Raji (cell line): ENCODE measurements around the gene DAPK1.

Source experiments
- POLR2A ChIP-seq: IDR thresholded peaks from 2 replicates; pipeline ENCODE4 v1.6.1; 2011; ENCODE audit warnings: low read depth, low read length, control low read depth; ENCODE audit not compliant: insufficient read depth

Gene DAPK1

DNA sequence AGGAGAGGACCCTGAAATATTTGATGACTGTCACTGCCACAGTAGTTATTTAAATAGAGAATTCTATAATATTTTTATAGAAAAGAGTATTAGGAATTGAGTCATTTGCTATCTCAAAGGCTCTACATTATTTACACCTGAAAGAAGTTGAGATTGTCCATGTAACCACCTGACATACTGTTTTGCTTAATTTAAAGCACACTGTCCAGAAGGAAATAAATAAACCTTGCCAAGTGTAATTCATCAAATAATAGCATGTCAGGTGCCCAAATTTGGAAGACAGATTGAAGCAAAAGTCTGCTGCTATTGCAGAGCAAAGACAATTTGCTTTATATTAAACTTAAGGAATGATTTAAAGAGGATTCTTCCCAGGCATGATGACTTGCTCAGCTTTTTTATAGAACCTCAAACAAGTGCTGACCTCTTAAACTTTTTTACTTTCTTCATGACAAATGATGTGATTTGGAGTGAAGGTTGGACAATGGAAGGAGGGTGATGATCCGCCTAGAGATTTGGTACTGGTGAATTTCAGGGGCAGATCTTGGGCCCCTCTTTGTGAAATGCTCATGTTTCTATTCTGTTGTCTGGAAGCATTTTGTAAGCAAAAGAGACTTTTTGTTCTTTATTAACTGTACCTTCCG lies 65.0 kb downstream of the DAPK1 start:
- no peak for TF ChIP-seq POLR2A

DNA sequence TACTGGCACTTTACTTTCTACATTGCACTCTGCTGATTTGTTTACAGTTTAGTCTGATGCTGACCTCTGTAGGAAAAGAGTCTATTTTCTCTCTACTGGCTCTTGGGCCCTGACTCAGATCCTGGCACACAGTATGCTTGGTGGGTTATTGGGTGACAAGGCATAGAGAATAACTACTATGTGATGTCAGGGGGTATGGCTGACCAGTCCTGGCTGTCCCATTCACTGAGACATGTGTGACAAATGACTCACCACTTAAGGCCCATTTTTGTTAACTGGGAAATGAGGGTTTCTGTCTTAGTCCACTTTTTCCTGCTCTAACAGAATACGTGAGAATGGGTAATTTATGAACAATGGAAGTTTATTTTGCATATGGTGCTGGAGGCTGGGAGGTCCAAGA lies 66.4 kb downstream of the DAPK1 start:
- TF ChIP-seq POLR2A: no peak

DNA sequence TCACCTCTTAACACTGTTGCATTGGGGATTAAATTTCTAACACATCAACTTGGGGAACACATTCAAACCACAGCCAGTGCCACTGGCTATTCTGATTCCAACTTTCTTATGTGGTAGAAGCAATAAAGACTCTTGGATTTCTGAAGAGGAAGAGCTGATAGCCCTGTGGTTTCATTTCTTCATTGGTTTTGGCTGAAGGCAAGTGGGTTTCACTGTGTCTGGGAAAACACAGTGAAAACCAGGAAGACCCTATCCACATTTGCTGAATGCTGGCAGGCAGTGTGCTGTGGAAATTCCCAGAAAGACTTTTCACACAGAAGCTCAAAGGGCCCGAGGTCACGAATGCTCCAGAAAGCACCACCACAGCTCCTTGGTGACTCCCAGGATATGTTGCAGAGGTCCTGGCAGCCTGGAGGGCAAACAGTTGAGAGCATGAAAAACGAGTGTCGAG lies 67.1 kb downstream of the DAPK1 start:
- TF ChIP-seq POLR2A: no peak

DNA sequence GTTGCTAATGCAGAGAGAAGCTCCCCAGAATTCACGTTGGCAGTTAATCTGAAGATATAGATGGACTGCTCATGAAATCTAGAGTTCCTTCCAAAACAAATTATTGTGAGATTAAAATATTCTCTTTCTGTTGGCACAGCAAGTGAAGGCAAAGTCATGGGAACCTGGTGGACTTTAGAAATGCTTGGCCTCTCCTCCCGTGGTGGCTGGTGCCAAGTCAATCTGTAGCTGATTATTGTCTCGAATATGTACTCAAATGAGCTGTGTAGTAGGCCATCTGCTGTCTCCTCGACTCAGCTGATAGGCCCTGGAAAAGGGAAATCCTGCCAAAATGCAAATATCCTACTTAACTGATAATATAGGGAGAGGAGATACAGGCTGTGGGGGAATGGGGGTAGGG lies 69.3 kb downstream of the DAPK1 start:
- no peak for TF ChIP-seq POLR2A

DNA sequence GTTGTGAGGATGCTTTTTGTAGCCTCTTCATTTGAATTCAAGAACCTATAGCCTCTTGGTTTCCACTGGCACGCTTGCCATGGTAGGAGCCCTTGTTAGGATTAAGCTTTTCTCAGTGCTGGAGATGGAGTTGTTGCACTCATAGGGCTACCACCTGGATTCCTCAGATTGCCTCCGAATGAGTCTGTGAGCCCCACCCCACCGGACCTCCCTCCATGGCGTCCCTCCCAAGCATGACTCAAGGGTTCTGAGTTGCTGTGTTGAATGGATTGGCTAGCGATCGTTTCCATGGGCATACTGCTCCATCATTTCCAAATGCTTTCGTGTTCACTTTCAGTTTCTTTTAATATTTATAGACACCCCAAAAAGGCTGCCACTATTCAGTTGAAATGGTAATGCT lies 69.9 kb downstream of the DAPK1 start:
- TF ChIP-seq POLR2A: no peak

DNA sequence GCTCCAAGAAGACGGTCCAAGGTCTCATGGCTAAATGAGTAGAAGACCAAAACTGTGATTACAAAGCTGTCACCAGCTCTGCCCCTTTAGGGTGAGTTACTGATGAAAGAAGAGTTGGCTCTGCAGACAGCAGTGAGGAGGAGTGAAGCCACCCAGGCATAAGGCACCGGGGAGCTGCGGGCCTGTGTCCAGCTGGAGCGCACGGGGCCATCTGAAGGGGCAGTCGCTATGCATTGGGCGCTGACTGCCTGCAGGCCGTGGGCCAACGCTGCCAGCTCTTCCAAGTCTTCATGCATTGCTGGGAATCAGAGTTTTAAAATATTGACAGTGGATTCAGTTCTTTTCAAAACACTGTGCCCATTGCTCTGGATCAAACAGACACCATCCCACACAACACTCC lies 70.3 kb downstream of the DAPK1 start:
- no peak for TF ChIP-seq POLR2A

DNA sequence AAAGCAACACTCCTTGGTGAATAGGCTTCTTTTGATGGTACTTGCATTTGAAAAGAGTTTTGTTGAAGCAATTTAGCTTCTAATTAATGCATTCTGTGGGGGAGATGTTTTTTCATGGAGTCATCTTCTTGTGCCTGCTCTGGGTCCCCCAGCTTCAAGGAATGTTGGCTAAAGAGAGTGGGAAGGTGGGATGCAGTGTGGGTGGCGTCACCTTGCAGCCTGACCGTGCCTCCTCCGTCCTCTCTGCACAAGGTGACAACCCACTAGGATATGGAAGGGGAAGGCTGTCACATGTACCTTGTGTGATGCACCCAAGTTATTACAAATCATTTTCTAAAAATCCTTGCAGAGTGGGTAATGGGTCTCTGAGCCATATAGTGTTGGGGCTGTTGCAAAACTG lies 70.7 kb downstream of the DAPK1 start:
- TF ChIP-seq POLR2A: no peak

DNA sequence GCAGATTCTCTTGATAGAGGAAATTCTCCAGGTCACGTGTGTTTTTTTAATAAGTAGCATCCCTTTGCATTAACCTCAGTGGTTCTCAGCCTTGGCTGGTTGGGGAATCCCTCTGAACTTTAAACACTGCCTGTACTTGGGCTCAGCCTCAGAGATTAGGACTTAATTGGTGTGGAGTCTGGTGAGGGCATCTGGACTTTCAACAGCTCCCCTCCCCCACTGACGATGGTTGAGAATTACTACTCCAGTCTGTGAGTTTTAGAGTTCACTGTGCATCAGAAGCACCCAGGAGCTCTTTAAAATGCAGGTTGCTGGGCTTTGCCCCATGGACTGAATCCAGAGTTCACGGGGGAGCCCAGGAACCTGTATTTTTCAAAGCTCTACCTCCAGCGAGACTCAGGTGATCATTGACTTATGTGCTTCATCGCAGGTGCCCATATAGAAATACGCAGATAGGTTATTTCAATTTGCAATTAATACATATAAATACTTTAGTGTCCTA lies 71.4 kb downstream of the DAPK1 start:
- no peak for TF ChIP-seq POLR2A

DNA sequence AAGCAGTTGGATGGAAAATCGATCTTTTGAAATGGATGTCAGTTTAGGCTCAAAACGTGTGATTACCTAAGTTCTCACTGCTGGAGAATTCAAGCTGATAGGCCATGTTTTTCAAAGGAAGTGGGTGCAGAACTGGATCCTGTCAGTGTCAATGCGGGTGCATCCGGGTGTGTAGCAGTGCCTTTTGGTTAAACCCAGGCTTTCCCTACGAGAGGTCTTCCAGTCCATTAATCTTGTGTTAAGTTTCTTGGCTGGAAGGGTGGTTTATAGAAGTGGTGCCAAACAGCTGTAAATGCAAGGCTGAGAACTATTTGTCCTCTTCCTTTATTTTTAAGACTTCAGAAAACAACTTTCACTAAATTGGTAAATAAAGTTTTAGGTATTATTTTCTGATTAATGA lies 71.9 kb downstream of the DAPK1 start:
- no peak for TF ChIP-seq POLR2A

DNA sequence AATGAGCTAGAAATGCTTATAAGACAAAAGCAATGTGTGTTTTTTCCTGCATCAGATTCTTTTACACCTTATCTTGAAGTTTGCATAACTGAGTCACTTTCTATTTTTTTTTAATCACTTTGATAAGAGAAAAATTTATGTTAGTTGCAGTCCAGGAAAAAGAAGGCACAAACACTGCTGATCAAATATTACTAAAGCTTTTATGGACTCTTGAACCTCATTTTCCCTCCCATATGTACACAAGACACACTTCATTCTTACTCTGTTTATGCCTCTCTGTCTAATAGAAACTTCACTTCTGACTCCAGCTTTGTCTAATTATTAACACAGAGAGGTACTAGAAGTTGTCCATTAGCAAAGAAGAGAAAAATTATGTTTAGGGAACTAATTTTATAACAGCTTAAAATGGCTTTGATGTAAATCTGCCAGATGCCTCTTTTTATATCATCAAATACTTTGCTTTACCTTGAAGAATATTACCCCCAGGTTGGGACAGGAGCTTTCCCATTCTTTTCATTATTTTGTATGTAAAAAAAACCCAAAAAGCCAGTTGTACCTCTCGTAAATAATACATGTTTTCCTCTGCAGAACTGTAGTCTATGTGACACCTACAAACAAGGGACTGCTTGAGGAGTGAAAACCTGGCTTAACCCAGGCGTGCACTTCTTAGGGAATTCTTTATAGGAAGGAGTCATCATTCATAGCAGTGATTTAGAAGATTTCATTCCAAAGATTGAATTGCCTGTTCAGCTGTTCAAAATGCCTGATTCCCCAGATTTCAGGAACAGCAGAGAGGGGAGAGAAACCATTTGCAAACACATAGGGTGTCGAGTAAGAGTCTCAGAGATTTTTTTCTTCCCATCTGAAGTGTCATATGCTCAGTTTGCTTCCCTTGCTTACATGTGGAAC lies 72.6 kb downstream of the DAPK1 start:
- no peak for TF ChIP-seq POLR2A

DNA sequence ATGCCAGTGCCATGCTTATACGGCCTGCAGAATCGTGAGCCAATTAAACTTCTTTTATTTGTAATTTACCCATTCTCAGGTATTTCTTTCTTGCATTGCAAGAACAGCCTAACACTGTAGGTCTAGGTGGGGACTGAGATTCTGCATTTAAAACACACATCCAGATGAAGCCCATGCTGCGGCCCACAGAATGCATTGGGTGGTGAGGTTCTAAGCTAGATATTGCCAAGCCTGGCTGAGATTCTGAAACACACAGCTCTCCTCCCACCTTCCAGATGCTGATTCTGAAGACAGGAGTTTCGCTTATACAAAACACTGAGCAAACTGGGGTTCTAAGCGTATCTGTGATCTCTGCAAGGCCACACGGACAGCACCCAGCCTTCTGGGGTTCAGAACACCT lies 75.1 kb downstream of the DAPK1 start:
- no peak for TF ChIP-seq POLR2A

DNA sequence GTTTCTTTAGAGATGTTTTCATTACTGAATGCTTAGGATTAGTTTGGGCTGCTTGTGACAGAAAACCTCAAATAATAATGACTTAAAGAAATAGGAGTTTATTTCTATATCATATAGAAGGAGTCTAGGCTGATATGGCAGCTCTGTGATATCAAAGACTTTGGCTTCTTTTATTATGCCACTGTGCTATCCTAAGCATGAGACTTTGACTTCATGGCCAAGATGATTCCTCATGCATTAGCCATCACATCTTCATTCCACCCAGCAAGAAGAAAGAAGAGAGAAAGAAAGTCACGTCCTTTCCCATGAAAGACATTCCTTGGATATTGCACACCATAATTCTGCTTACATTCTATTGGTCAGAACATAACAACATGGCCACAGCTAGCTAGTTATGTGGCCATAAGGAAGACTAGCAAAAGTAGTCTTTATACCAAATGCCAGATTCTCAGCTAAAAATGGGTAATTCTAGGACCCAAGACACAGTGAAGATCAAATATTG lies 76.2 kb downstream of the DAPK1 start:
- TF ChIP-seq POLR2A: no peak

DNA sequence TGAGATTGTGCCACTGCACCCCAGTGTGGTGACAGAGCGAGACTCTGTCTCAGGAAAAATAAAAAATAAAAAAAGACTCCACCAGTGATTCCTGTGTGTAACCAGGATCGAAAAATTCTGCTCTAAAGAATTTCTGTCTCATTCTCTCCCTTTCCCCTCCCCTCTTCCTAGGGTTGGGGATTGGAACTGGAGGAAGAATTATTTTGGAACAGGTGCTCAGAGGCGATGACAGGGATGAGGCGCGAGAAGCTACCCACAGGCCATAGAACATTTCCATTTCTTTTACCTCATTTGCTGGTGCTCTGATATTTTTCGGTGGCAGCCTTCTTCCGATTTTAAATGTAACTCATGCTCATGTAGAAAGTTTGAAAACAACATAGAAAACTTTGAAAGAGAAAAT lies 80.1 kb downstream of the DAPK1 start:
- no peak for TF ChIP-seq POLR2A

DNA sequence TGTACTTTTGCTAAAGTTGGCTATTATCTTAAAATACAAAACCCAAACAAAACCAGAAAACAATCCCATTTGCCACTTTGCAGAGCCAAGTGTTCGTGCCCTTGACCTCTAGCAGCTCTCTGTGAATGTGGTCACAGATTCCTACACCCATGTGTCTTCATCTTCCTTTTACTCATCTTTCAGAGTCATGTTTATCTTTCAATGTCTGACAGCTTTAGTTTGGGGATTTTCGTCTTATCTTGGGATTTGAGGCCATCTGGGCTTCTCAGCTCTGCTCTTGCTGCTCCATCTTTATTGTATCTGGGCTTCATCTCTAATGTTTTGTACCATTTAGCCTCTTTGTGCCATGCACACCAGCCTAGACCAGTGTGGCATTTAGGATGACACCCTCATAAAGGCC lies 81.0 kb downstream of the DAPK1 start:
- TF ChIP-seq POLR2A: no peak

DNA sequence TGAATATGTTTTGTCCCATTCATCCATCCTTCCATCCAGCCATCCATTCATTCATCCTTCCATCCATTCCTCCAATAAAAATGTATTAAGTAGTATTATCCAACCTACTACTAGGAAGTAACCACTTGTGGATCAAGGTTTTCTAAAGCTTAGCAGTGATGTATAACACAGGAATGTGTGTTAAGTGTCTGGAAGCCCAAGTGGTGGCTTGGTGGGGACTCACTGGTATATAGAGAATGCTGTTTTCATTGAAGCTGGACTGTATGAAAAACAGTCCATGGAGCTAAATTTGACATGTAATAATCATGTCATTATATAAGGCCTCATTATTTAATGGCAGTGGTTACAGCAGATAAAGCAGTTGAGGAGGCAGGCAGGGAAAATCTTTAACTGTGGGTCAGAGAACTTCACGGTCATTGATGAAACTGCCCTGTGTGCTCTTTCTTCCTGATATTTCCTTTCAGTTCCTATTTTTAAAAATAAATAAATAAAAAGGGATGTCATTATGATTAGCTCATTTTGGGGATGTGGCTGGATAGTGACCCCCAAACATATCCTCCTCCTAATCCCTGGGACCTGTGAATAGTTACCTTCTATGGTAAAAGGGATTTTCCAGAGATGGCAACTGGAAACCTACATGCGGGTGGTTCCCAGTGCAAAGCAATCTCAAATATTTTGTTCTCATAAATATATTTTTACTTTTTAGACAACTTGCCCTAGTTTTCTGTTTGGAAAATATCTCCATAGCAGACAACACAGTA lies 82.3 kb downstream of the DAPK1 start:
- no peak for TF ChIP-seq POLR2A
